Activated T-helper 17 cell treated with anti-CD3 and anti-CD28 coated beads, Interleukin-2, amount 50 U/mL, for 72 hours (primary cell): ENCODE data around the gene CRISP2. TPM values are rescaled to one million over a fixed set of nuclear protein-coding genes. Genes with fewer than 3 reads are reported as not detected.

Source experiments
- ATAC-seq: fragments of 150-1000 bp; cut with Tn5 transposase; replicated peaks from 2 replicates; pipeline ENCODE4 v1.10.0; 2021; ENCODE audit warnings: mild to moderate bottlenecking, moderate library complexity
- H3K27ac Mint-ChIP-seq: one replicate; pipeline ENCODE4 v1.8.0; 2022; ENCODE audit warnings: mixed read lengths
- H3K27me3 Mint-ChIP-seq: one replicate; pipeline ENCODE4 v1.8.0; 2022; ENCODE audit warnings: mixed read lengths
- H3K36me3 Mint-ChIP-seq: one replicate; pipeline ENCODE4 v1.8.0; 2022; ENCODE audit warnings: low read depth, mild to moderate bottlenecking, mixed read lengths
- H3K4me1 Mint-ChIP-seq: one replicate; pipeline ENCODE4 v1.8.0; 2022; ENCODE audit warnings: mixed read lengths
- H3K4me3 Mint-ChIP-seq: one replicate; pipeline ENCODE4 v1.8.0; 2022; ENCODE audit warnings: mild to moderate bottlenecking, mixed read lengths
- H3K9me3 Mint-ChIP-seq: one replicate; pipeline ENCODE4 v1.8.0; 2022; ENCODE audit warnings: mixed read lengths
- total RNA-seq, 2 donors: library from RNA; stranded (reverse); gene quantifications; one replicate each; pipeline ENCODE4 v1.2.3, GENCODE V29; 2022

The CRISP2 gene
- total RNA-seq, 2 donors from 2014 or later = not detected

GRCh38 chr6:49645139-49645538 is 68.2 kb downstream of the CRISP2 start:
- Mint-ChIP-seq H3K27me3 (no peaks in the 10 kb centered on the region), H3K4me3 (no peak overlapping the region), H3K4me1 (no peaks in the 10 kb centered on the region), H3K9me3 (no peaks in the 10 kb centered on the region), H3K27ac (no peak overlapping the region), H3K36me3 (no peaks in the 10 kb centered on the region)
- ATAC-seq = no peak

Other genes starting within 250 kb of the CRISP2 start
- gene GLYATL3, start 213.6 kb downstream of the CRISP2 start, total RNA-seq = not detected
- gene C6orf141, start 162.9 kb downstream of the CRISP2 start, total RNA-seq = not detected
- not detected for gene RHAG, start 76.7 kb downstream of the CRISP2 start, total RNA-seq
- not detected for gene CRISP3, start 30.8 kb upstream of the CRISP2 start, total RNA-seq
- not detected for gene PGK2, start 73.7 kb upstream of the CRISP2 start, total RNA-seq
- gene CRISP1, start 153.0 kb upstream of the CRISP2 start, total RNA-seq = not detected